Measurements from ENCODE around the gene COL4A4. TPM values are rescaled to one million over a fixed set of nuclear protein-coding genes. Genes with fewer than 3 reads are reported as not detected.

COL4A4 gene
- total and polyA plus RNA-seq, 2 of the 4 experiments (the other 2 are of a cell fraction) = 0.02 TPM; not detected in 1

DNA sequence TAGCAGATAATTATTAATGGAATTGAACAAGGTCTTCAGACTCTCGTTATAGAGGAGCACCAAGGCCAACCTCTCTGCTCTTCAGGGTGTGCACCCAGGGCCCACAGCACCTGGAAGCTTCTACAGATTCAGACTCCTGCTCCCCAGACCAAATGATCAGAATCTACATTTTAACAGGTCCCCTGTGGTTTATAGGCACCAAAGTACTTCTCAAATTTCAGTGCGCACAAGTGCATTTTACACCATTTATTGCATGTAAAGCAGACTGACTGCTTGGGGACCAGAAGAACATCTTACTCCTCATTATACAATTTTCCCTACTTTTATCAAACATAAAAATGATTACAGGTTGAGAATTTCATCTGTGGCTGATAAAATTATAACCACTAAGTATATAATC, 163.9 kb downstream of the COL4A4 start:
- H3K9me3 ChIP-seq (ENCODE audit: control insufficient read depth, insufficient read depth, low read length) = no peaks in the 10 kb centered on the region
- 0 out of 2 replicates have a peak, but pooled peaks cover 4% of the 10 kb centered on the region for H3K36me3 ChIP-seq (ENCODE audit: control insufficient read depth, insufficient read depth, low read length)
- no TSS peak for BruUV-seq (replicated peaks)
- H4K8ac ChIP-seq (ENCODE audit: low read depth in 2 of 2, low read length in 2 of 2) = no peak overlapping the region
- H3K27me3 ChIP-seq (ENCODE audit: control insufficient read depth, insufficient read depth, low read length) = no peaks in the 10 kb centered on the region
- H2BK15ac ChIP-seq (ENCODE audit: low read depth, low read length) = no peak overlapping the region
- H2AK9ac ChIP-seq (replicated peaks; ENCODE audit: low read depth, low read length, poor library complexity) = no peak overlapping the region
- H2AK5ac ChIP-seq (ENCODE audit: low read depth, low read length) = no peak overlapping the region
- H3K18ac ChIP-seq (ENCODE audit: low read depth, low read length) = no peak overlapping the region
- H2AFZ ChIP-seq (replicated peaks; ENCODE audit: low read length, poor library complexity) = no peak overlapping the region
- no peak overlapping the region for H3K4me2 ChIP-seq (ENCODE audit: low read depth, low read length)
- H3K14ac ChIP-seq (replicated peaks; ENCODE audit: low read depth, low read length) = no peak overlapping the region
- H3K9me1 ChIP-seq (ENCODE audit: insufficient read depth, low read length) = no peaks in the 10 kb centered on the region; the same call in 1 of the 2 replicates
- no peaks in the 10 kb centered on the region for H3K4me1 ChIP-seq (ENCODE audit: control insufficient read depth, insufficient read depth, low read length)
- H3K27ac ChIP-seq (ENCODE audit: insufficient read depth, low read length) = no peak overlapping the region
- no peak overlapping the region for H2BK20ac ChIP-seq (ENCODE audit: low read depth, low read length)
- no peak overlapping the region for H4K91ac ChIP-seq (ENCODE audit: insufficient read depth, low read depth, low read length)
- intact Hi-C loops (cut with micrococcal nuclease) (no loop called here), dilution Hi-C loops (cut with HindIII; ENCODE audit: low sequenced_read_pairs, unreplicated experiment) (no loop called here), in situ Hi-C loops (cut with MboI; ENCODE audit: low sequenced_read_pairs) (no loop called here)
- H3K23ac ChIP-seq (ENCODE audit: low read depth, low read length) = no peak overlapping the region
- H3K4ac ChIP-seq (ENCODE audit: low read depth, low read length) = no peak overlapping the region
- no peak for TF ChIP-seq NFE2L2 (IDR thresholded peaks at IDR 0.05; ENCODE audit: low read depth, low read length)
- no peak for TF ChIP-seq RAD21 (IDR thresholded peaks at IDR 0.05; ENCODE audit: low read length)
- TF ChIP-seq RCOR1 (IDR thresholded peaks at IDR 0.05; ENCODE audit: insufficient replicate concordance, low read length) = no peak
- ChIA-PET POLR2A (ENCODE audit: unreplicated experiment) (no interaction called here), CTCF (no interaction called here)
- H2BK120ac ChIP-seq (ENCODE audit: low read depth, low read length) = no peak overlapping the region
- H2BK5ac ChIP-seq (ENCODE audit: low read depth, low read length, poor library complexity, severe bottlenecking) = no peak overlapping the region
- H3K9ac ChIP-seq (ENCODE audit: low read depth, low read length) = no peak overlapping the region
- no peaks in the 10 kb centered on the region for H4K20me1 ChIP-seq (ENCODE audit: insufficient read depth, low read length)
- ATAC-seq (ENCODE audit: low read depth) (no peak), DNase-seq (no peak)
- H3K79me1 ChIP-seq (ENCODE audit: low read depth in 1 of 2, low read length in 2 of 2) = no peaks in the 10 kb centered on the region
- H3K4me3 ChIP-seq (ENCODE audit: insufficient read depth, low read depth, low read length) = no peak overlapping the region
- 90% methylated on average over 2 of the region's 2 CpGs; no CpG with 5 or more reads in 1 of the 2 experiments for WGBS, 2 experiments (ENCODE audit: extremely low coverage in 2 of 2, insufficient read length in 1 of 2)
- no peak overlapping the region for H4K5ac ChIP-seq (ENCODE audit: low read depth, low read length)
- no peak overlapping the region for H3K56ac ChIP-seq (ENCODE audit: extremely low read depth, insufficient read depth, low read length)
